Epithelial cell of proximal tubule (primary cell): ENCODE data around the gene SLC10A7. TPM values are rescaled to one million over a fixed set of nuclear protein-coding genes. Genes with fewer than 3 reads are reported as not detected.

Experiments used
- DNase-seq: peaks from one replicate; pipeline ENCODE4 v3.0.0-alpha.2; 2011; ENCODE audit warnings: low read depth
- H3K4me3 ChIP-seq: 2 replicates; pipeline ENCODE4 v1.5.1; 2011; ENCODE audit warnings: low read depth, mild to moderate bottlenecking, low read length
- CTCF ChIP-seq: conservative IDR thresholded peaks from 2 replicates; pipeline ENCODE4 v1.5.1; 2012; ENCODE audit warnings: low read depth, mild to moderate bottlenecking, low read length
- total RNA-seq: library from RNA; depleted of rRNA; stranded (reverse); fragments of >200 nt; gene quantifications from 2 replicates; pipeline ENCODE4 v1.2.3, GENCODE V29; 2015

The SLC10A7 gene
- total RNA-seq, 1 donor from 2014 or later: 3.8 TPM

- no peak for TF ChIP-seq CTCF
- no peak for DNase-seq
- H3K4me3 ChIP-seq: no peak overlapping the region
Measured at GRCh38 chr4:146338512-146338911, 183.2 kb downstream of the SLC10A7 start.

- TF ChIP-seq CTCF: no peak
- no peak overlapping the region for H3K4me3 ChIP-seq
- no peak for DNase-seq
Measured at GRCh38 chr4:146336410-146336807, 185.3 kb downstream of the SLC10A7 start.

GRCh38 chr4:146335763-146336409 is 185.9 kb downstream of the SLC10A7 start:
- DNase-seq: no peak
- H3K4me3 ChIP-seq: no peak overlapping the region
- TF ChIP-seq CTCF: no peak

GRCh38 chr4:146334862-146335449 is 186.8 kb downstream of the SLC10A7 start:
- no peak for DNase-seq
- H3K4me3 ChIP-seq: no peak overlapping the region
- no peak for TF ChIP-seq CTCF

GRCh38 chr4:146333895-146334262 is 187.9 kb downstream of the SLC10A7 start:
- no peak for TF ChIP-seq CTCF
- H3K4me3 ChIP-seq: no peak overlapping the region

GRCh38 chr4:146333187-146333894 is 188.4 kb downstream of the SLC10A7 start:
- DNase-seq: no peak
- no peak overlapping the region for H3K4me3 ChIP-seq
- no peak for TF ChIP-seq CTCF

More at GRCh38 chr4:146333895-146334262, 187.9 kb downstream of the SLC10A7 start:
- no peak for DNase-seq

- TF ChIP-seq CTCF: no peak
- H3K4me3 ChIP-seq: no peak overlapping the region
- no peak for DNase-seq
Measured at GRCh38 chr4:146330392-146330791, 191.3 kb downstream of the SLC10A7 start.
